Jurkat, Clone E6-1 (cell line): ENCODE results near the gene PLXNC1.

ENCODE experiments used
- DNase-seq: peaks from one replicate; pipeline ENCODE4 v3.0.0-alpha.2; 2011; ENCODE audit warnings: low read depth, low spot score
- H3K4me3 ChIP-seq: 2 replicates; pipeline ENCODE4 v1.5.1; 2011; ENCODE audit warnings: mild to moderate bottlenecking, low read length, control low read depth, moderate library complexity

Gene PLXNC1

GRCh38 chr12:94192506-94192905 lies 44.1 kb downstream of the PLXNC1 start:
- H3K4me3 ChIP-seq: no peak overlapping the region
- DNase-seq: no peak

DNA sequence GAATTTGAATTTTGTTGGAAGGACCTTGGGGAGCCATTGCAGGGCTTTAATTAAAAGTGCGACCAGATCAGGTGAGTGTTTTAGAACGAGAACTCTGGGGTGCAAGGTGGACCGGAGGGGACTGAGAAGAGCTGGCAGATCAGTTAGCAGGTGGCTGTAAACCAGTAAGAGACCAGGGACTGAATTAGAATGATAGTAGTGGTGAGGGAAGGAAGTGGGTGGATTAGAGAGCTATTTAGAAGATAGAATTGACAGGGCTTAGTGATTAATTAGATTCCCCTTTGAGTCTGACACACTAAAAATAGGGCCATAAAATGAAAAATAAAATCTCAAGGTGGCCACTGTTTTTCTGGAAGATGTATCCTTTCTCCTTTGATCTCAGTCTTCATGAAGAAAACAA lies 44.8 kb downstream of the PLXNC1 start:
- no peak overlapping the region for H3K4me3 ChIP-seq
- DNase-seq: no peak

DNA sequence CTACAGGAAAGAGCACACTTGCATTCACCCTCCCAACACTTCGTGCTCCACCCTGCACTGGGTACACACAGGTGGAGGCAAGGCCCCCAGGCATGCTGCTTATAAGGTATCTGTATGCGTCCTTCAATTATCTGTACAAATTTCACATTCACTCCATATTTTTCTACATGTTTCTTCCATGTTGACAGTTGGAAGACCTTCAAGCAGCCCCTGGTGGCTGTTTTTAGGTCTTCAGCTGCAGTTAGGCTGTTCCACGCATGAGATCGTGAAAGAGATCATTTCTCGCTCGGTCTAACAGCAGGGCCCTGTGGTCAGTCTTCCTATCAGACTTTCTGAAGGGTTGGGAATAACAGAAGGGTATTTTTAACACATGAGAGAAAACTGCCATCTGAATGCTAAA lies 47.1 kb downstream of the PLXNC1 start:
- no peak overlapping the region for H3K4me3 ChIP-seq
- DNase-seq: no peak

GRCh38 chr12:94198469-94198868 lies 50.1 kb downstream of the PLXNC1 start:
- DNase-seq: no peak
- no peak overlapping the region for H3K4me3 ChIP-seq

DNA sequence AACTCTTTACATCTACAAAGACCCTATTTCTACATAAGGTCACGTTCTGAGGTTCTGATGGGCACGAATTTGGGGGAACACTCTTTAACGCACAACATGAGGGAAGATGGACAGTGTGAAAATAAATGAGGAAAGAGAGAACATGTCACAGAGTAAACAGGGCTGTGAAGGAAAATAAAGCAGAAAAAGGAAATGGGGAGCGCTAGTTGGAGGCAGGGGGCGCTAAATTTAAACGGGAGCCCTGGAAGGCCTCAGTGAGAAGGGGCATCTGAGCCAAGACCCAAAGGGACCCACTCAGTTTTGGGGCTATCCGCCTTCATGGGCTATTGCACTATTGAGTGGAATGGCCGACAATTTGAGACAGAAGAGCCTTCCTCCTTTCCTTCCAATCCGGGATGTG lies 50.5 kb downstream of the PLXNC1 start:
- no peak overlapping the region for H3K4me3 ChIP-seq
- no peak for DNase-seq

DNA sequence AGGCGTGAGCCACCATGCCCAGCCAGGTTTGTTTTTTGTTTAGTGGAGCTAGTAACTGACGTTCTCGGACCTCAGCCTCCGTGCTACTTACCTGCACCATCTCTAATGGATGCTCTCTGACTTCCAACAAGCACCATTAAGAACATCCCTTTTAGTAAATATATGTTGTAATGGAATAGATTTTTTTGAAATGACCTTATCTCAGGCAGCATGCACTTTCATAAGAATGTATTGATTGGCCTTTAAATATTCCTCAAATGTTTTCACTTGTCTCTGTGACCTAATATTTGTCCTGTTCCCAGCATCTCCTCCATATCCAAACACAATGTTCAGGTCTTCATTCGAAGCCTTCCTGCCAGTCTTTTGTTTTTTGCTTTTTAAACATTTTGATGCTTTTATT lies 51.7 kb downstream of the PLXNC1 start:
- H3K4me3 ChIP-seq: no peak overlapping the region
- no peak for DNase-seq

DNA sequence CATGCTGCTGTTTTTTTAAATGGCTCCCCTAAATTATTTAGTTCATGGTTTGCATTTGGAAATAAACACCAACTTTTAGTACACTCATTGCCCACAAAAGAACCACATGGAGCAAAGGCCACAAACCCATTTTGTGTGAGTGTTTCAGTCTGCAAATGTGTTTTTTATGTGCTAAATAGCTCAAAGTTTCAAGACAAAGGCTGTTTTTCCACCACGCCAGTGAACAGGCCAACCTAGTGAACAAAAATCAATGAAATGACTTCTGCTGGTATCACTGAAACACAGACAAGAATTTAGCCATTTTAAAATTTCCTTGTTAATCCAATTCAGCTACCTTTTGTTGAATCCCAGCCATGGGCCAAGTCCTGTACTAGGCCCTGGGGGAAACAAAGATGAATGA lies 52.3 kb downstream of the PLXNC1 start:
- no peak for DNase-seq
- no peak overlapping the region for H3K4me3 ChIP-seq

GRCh38 chr12:94202245-94203180 lies 54.1 kb downstream of the PLXNC1 start:
- peak; percentile 61 for DNase-seq
- H3K4me3 ChIP-seq: no peak overlapping the region

- no peak overlapping the region for H3K4me3 ChIP-seq
- no peak for DNase-seq
Observed at GRCh38 chr12:94203181-94203546, 54.8 kb downstream of the PLXNC1 start.

GRCh38 chr12:94203796-94204195 lies 55.4 kb downstream of the PLXNC1 start:
- H3K4me3 ChIP-seq: no peak overlapping the region
- DNase-seq: no peak

GRCh38 chr12:94204499-94205247 lies 56.3 kb downstream of the PLXNC1 start:
- no peak for DNase-seq
- H3K4me3 ChIP-seq: no peak overlapping the region

DNA sequence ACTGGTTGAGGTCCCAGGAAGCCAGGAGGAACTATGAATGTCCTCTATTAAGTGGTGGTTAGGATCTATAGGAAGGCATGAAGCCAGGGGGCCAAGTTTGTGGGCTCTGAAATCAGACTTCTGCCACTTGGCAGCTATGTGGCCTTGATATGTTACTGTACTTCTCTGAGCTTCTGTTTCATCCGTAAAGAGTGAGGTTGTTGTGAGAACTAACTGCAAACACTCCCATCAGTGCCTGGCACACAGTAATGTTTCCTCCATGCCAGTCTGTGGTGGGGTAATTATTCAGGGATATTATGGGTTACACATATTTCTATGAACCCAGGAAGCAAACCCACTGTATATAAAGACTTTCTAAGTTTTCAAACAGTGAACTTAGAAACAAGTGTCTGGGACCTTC lies 57.4 kb downstream of the PLXNC1 start:
- H3K4me3 ChIP-seq: no peak overlapping the region

GRCh38 chr12:94206886-94207285 lies 58.5 kb downstream of the PLXNC1 start:
- DNase-seq: no peak
- no peak overlapping the region for H3K4me3 ChIP-seq

More for the DNA sequence above, 57.4 kb downstream of the PLXNC1 start:
- DNase-seq: no peak

GRCh38 chr12:94207467-94207848 lies 59.1 kb downstream of the PLXNC1 start:
- H3K4me3 ChIP-seq: no peak overlapping the region
- no peak for DNase-seq

DNA sequence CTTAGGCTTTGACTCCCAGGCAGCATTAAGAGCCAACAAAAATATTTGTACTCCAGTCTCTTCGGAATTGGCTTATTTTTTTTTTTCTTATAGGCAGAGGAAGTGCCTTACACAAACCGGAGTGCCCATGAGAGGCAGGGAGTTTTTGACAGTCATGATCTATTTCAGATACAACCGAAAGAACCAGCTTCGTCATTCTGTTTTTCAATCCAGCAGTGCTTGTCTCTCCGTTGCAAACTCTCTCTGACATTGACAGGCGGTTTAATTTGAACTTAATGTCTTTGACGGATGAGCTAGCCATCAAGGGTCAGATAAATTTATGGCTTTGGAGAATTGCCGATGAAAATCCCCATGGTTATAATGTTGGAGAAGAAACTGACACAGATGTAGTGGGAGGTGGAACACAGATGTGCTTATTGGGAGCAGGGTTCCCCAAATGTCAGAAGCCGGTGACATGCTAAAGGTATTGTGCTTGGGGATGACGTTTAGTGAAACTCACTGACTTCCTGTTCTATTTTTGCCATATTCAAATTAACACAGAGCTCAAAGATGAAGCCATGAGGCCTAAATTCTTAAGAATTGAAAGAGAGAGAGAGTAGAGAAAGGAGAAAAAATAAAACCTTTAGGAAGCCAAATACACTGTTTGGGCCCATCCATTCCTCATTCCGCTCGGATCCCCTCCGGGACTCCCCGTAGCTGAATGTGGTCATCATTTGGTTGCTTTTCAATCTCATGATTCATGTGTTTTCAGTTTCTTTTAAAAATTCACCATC lies 59.7 kb downstream of the PLXNC1 start:
- no peak overlapping the region for H3K4me3 ChIP-seq
- DNase-seq: no peak

- no peak for DNase-seq
Observed at GRCh38 chr12:94208622-94208966, 60.2 kb downstream of the PLXNC1 start.

GRCh38 chr12:94209240-94209639 lies 60.9 kb downstream of the PLXNC1 start:
- DNase-seq: no peak
- no peak overlapping the region for H3K4me3 ChIP-seq

More at GRCh38 chr12:94208622-94208966, 60.2 kb downstream of the PLXNC1 start:
- no peak overlapping the region for H3K4me3 ChIP-seq

DNA sequence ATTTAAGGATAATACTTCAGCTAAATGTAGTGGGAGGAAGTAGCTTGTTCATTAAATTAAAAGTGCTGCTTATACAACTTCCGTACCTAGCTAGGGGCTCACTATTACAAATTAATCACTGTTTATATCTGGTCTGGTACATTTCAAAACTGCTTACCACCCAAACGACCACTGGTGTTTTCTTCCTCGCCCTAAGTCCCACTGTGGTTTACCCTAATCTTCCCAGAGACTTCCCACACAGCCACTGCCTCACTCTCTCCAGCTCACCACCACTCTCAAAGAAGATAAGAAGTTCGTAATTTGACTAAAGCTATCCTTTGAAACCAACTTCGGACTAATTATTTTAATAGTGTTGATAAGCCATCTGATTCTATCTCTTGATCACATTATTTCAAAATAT lies 62.6 kb downstream of the PLXNC1 start:
- H3K4me3 ChIP-seq: no peak overlapping the region
- no peak for DNase-seq

- DNase-seq: peak; percentile 27
- H3K4me3 ChIP-seq: no peak overlapping the region
Observed at GRCh38 chr12:94218233-94218632, 69.9 kb downstream of the PLXNC1 start.
